ENCODE data around the gene VPS51. TPM values are rescaled to one million over a fixed set of nuclear protein-coding genes. Genes with fewer than 3 reads are reported as not detected.
"Not testable (repeated sequence)": the region's sequence is repeated elsewhere in the genome, so short reads cannot be mapped to it uniquely, and the experiment has no call there.

The VPS51 gene
- total RNA-seq, 4 donors from 2014 or later, result 185 to 414 (median 237) TPM

DNA sequence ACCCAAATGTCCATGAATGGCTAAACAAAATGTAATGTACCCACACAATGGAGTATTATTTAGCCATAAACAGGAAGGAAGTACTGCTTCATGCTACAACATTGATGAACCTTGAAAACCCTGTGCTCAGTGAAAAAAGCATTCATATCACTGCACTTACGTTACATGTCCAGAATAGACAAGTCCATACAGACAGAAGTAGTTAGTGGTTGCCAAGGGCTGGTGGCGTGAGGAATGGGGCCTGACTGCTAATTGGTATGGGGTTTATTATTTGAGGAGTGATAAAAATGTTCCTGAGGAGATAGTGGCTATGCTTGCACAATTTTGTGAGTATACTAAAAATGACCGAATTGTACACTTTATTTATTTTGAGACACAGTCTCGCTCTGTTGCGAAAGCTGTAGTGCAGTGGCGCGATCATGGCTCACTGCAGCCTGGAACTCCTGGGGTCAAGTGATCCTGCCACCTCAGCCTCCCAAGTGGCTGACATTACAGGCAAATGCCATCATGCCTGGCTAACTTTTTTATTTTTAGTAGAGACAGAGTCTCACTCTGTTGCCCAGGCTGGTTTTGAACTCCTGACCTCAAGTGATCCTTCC is 46.0 kb downstream of the VPS51 start:
- DNase-seq (ENCODE audit: extremely low spot score), result no peak
- no peak overlapping the region for H3K27ac ChIP-seq (replicated peaks in 1 of 4)
- H3K36me3 ChIP-seq, result no peaks in the 10 kb centered on the region
- intact Hi-C loops (cut with DNase I), result no loop called here
- WGBS, result 83% methylated on average over 7 of the region's 7 CpGs
- H3K9me3 ChIP-seq, result no peaks in the 10 kb centered on the region
- no peak overlapping the region for H3K4me3 ChIP-seq
- TF ChIP-seq POLR2AphosphoS5 (IDR thresholded peaks at IDR 0.05), result no peak
- no peak for TF ChIP-seq CTCF (IDR thresholded peaks at IDR 0.05)
- no peak for TF ChIP-seq EP300 (IDR thresholded peaks at IDR 0.05)
- TF ChIP-seq POLR2A (IDR thresholded peaks at IDR 0.05; ENCODE audit: low read depth), result no peak
- no peaks in the 10 kb centered on the region for H3K4me1 ChIP-seq
- H3K27me3 ChIP-seq, result no peaks in the 10 kb centered on the region

GRCh38 chr11:65147352-65148075 is 51.5 kb downstream of the VPS51 start:
- Histone ChIP-seq H3K27ac (replicated peaks in 1 of 4) (no peak overlapping the region), H3K9me3 (no peaks in the 10 kb centered on the region), H3K4me3 (no peak overlapping the region), H3K36me3 (no peaks in the 10 kb centered on the region), H3K27me3 (no peaks in the 10 kb centered on the region), H3K4me1 (peaks cover 4 to 13% (median 10%) of the 10 kb centered on the region in 4 donors)
- TF ChIP-seq POLR2A (IDR thresholded peaks at IDR 0.05; ENCODE audit: low read depth), result no peak
- no peak for TF ChIP-seq POLR2AphosphoS5 (IDR thresholded peaks at IDR 0.05)
- no peak for TF ChIP-seq EP300 (IDR thresholded peaks at IDR 0.05)
- TF ChIP-seq CTCF (IDR thresholded peaks at IDR 0.05), result no peak
- WGBS, result 82% methylated on average over 2 of the region's 2 CpGs
- DNase-seq (ENCODE audit: extremely low spot score), result no peak
- intact Hi-C loops (cut with DNase I), result no loop called here

GRCh38 chr11:65148657-65149056 is 52.6 kb downstream of the VPS51 start:
- intact Hi-C loops (cut with DNase I), result no loop called here
- no peaks in the 10 kb centered on the region for H3K36me3 ChIP-seq
- no peak for DNase-seq (ENCODE audit: extremely low spot score)
- H3K27me3 ChIP-seq, result no peaks in the 10 kb centered on the region
- no peak for TF ChIP-seq CTCF (IDR thresholded peaks at IDR 0.05)
- no peak for TF ChIP-seq POLR2AphosphoS5 (IDR thresholded peaks at IDR 0.05)
- TF ChIP-seq POLR2A (IDR thresholded peaks at IDR 0.05; ENCODE audit: low read depth), result no peak
- no peak for TF ChIP-seq EP300 (IDR thresholded peaks at IDR 0.05)
- no peak overlapping the region for H3K4me3 ChIP-seq
- H3K4me1 ChIP-seq, result peaks cover 4 to 13% (median 10%) of the 10 kb centered on the region in 4 donors
- no peaks in the 10 kb centered on the region for H3K9me3 ChIP-seq
- H3K27ac ChIP-seq (replicated peaks in 1 of 4), result no peak overlapping the region
- WGBS, result 86% methylated on average over 3 of the region's 5 CpGs

DNA sequence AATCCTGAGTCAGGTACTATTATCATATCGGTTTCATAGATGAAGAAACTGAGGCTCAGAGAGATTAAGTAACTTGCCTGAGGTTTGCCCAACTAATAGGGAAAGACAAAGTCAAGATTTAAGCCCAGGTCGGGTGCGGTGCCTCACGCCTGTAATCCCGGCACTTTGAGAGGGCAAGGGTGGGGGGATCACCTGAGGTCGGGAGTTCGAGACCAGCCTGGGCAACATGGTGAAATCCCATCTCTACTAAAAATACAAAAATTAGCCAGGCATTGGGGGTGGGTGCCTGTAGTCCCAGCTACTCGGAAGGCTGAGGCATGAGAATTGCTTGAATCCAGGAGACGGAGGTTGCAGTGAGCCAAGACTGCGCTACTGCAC is 54.1 kb downstream of the VPS51 start:
- H3K9me3 ChIP-seq; H3K27me3 ChIP-seq; H3K4me3 ChIP-seq; H3K36me3 ChIP-seq; DNase-seq (ENCODE audit: extremely low spot score); intact Hi-C loops (cut with DNase I): not testable (repeated sequence)
- H3K27ac ChIP-seq (replicated peaks in 1 of 4), result peak overlapping the region in 3 of 4 donors; percentile 36 to 54 (median 47)
- WGBS, result 74% methylated on average over 10 of the region's 10 CpGs
- H3K4me1 ChIP-seq, result peaks cover 4 to 13% (median 10%) of the 10 kb centered on the region in 4 donors

DNA sequence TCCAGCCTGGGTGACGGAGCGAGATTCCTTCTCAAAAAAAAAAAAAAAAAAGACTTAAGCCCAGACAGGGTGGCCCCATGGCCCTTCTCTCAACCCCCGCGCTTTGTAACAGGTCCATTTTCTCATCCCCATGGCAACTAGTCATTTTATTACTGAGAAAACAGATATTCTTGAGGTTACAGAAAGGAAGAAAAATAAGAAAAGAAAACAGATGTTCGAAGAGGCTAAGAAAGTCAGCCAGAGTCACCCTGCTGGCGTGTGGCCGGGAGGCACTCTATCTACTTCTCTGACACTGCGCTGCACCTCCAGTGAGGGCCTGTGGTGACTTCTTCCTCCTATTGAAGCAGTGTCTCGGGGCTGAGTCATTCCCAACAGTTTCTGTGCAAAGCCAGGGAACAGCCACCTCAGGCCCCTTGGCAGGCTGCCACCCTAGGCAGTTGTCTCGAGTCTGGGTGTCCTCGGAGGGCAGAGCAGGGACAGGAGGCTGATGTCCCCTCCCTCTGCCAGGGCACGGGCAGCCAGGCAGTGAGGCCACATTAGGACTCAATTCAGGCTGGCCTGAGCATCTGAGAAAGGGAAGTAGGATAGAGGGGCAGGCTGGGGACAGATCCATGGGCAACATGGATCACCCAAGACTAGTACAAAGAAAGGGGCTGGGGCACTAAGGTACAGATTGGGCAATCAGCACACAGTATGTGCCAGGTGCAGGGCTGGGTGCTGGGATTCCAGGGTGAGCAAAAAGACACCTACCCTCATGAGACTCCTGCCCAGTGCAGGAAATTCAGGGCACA is 54.7 kb downstream of the VPS51 start:
- no peak for TF ChIP-seq EP300 (IDR thresholded peaks at IDR 0.05)
- TF ChIP-seq CTCF (IDR thresholded peaks at IDR 0.05), result no peak
- TF ChIP-seq POLR2AphosphoS5 (IDR thresholded peaks at IDR 0.05), result peak in 1 of 2 donors; percentile 25
- H3K27ac ChIP-seq (replicated peaks in 1 of 4), result peak overlapping the region; percentile 36 to 54 (median 50)
- WGBS, result 38% methylated on average over 10 of the region's 12 CpGs

More for the DNA sequence above, 54.7 kb downstream of the VPS51 start:
- Histone ChIP-seq H3K27me3 (no peaks in the 10 kb centered on the region), H3K4me3 (no peak overlapping the region), H3K36me3 (no peaks in the 10 kb centered on the region), H3K4me1 (peaks cover 4 to 13% (median 10%) of the 10 kb centered on the region in 4 donors), H3K9me3 (no peaks in the 10 kb centered on the region)
- peak; percentile 93 for DNase-seq (ENCODE audit: extremely low spot score)
- intact Hi-C loops (cut with DNase I), result no loop called here

Data from esophagus muscularis mucosa (tissue), 4 donors.